Astrocyte of the cerebellum (primary cell): Measurements from ENCODE around the gene MOV10L1.

Experiments used
- DNase-seq: peaks from one replicate; pipeline ENCODE4 v3.0.0-alpha.2; 2011; ENCODE audit warnings: low read depth
- H3K4me3 ChIP-seq: 2 replicates; pipeline ENCODE4 v1.5.1; 2011; ENCODE audit warnings: mild to moderate bottlenecking, low read depth, low read length, moderate library complexity
- in situ Hi-C: cut with HindIII; loops from 2 replicates; pipeline ENCODE4 v1.10.0; 2017; ENCODE audit warnings: low sequenced_read_pairs
- TF ChIP-seq, protein P1 (sequence below): IDR thresholded peaks from 2 replicates; pipeline ENCODE4 v1.5.1; 2012; ENCODE audit warnings: low read length, low read depth, moderate library complexity, mild to moderate bottlenecking; ENCODE audit errors: missing control alignments

The MOV10L1 gene

DNA sequence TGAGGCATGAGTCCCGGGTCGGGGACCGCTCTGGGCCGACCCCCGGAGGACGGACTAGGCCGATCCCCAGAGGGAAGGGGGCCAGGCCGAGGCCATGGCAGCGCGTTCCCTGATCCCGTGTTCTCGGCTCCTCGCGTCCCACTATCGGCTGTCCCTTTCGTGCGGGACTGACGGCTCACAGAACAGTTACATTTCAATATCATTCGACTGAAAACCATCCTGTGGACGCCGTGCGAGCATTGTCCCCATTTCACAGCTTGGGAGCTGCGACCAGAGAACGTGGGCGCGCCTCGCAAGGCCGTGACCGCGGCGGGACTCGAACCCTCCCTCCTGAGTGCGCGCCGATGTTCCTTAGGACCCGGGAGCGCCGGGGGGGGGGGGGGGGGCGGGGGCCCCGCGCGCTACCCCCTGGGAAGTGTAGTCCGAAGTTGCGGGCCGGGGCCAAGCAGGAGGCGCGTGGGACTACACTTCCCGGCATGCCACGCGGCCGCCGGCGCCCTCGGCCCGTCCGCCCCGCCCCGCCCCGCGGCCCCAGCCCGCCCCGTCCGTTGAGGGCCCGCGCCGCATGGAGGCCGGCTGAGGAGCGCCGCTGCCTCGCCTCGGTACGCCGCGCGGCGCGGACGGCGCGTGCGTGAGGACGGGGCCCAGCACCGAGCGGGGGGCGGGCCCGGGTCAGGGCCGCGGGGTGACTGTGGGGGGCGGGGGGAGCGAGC, 95.7 kb downstream of the MOV10L1 start, which contains the start of gene TRABD:
TSS of gene TRABD (plus strand) at position 539 of the 713 bp plus-strand sequence. CDS start 7,148 bp downstream, outside the sequence.
- peak; percentile 59 for DNase-seq
- H3K4me3 ChIP-seq = peak within 1 kb of the TSS; percentile 59
- TF ChIP-seq, protein P1, sequence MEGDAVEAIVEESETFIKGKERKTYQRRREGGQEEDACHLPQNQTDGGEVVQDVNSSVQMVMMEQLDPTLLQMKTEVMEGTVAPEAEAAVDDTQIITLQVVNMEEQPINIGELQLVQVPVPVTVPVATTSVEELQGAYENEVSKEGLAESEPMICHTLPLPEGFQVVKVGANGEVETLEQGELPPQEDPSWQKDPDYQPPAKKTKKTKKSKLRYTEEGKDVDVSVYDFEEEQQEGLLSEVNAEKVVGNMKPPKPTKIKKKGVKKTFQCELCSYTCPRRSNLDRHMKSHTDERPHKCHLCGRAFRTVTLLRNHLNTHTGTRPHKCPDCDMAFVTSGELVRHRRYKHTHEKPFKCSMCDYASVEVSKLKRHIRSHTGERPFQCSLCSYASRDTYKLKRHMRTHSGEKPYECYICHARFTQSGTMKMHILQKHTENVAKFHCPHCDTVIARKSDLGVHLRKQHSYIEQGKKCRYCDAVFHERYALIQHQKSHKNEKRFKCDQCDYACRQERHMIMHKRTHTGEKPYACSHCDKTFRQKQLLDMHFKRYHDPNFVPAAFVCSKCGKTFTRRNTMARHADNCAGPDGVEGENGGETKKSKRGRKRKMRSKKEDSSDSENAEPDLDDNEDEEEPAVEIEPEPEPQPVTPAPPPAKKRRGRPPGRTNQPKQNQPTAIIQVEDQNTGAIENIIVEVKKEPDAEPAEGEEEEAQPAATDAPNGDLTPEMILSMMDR = no peak
- in situ Hi-C loops = no loop called here

DNA sequence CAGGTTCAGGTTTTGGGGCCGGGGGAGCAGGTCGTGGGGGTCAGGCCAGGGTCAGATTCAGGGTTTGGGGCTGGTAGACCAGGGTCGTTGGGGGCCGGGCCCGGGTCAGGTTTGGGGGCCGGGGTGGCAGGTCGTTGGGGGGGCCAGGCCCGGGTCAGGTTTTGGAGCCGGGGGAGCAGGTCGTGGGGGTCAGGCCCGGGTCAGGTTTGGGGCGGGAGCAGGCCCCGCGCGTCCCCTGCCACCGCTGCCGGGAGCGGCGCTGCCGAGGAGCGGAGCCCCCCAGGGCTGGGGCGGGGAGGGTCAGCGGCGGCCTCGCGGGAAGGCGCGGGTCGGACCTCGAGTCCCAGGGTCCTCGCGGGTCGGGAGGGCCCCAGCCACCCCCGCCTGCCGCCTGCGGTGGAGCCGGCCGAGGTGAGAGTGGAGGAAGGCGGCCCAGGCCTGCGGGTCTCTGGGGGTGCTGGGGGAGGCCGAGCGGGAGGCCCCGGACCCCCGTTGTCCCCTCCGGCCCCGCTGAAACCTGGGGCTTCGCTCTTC, 96.4 kb downstream of the MOV10L1 start:
- H3K4me3 ChIP-seq = peak overlapping the region; percentile 59
- in situ Hi-C loops = no loop called here
- DNase-seq = no peak
- TF ChIP-seq, protein P1 = no peak

DNA sequence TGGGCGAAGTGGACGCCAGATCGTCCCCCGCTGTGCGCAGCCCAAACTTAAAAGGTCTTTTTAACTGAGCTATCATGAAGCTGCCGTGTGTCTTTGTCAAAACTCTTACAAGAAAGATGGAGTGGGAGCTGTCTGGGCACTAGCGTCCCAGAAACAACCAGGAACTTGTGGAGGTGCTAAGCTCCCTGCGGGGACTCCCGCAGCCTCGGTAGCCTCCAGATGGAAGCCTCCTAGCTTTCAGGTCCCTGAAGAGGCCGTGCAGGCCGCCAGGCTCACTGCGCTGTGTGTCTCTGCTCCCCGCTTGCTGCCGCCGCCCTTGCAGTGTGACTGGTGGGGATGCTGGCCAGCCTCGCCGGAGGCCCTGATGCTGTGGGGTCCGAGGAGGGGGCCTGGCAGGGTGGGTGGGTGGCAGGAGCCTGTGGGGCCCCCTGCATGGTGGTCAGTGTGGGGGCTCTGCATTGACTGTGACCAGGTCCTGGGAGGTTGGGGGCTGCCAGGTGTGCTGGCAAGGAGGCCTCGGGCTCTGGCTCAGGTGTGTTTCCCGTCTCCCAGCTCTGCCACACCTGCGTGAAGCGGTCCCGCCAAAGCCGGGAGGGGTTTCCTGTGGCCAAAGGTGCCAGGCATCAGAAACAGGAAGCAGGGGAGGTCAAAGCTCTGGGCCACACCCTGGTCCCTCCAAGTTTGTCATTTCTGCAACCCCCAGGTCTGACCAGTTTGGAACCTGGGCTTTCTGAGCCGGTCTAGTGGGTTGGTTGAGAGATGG, 97.1 kb downstream of the MOV10L1 start:
- H3K4me3 ChIP-seq = peak overlapping the region; percentile 59
- TF ChIP-seq, protein P1 = no peak
- in situ Hi-C loops = no loop called here
- no peak for DNase-seq

DNA sequence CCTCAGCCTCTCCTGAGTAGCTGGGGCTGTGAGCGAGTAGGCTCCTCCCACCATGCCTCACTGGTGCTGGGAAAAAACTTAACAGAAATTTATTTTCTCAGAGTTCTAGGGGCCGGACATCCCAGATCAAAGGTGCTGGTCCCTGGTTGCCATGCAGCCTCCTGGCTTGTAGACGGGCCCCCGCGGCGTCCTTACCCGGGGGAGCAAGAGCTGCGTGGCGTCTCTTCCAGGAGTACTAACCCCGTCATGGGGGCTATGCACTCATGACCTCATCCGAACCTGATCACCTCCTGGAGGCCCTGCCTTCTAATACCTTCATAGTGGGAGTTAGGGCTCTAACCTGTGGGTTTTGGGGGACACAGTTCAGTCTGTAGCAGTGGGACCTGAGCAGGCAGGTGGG, 98.5 kb downstream of the MOV10L1 start:
- no peak for DNase-seq
- TF ChIP-seq, protein P1 = no peak
- in situ Hi-C loops = no loop called here
- no peak overlapping the region for H3K4me3 ChIP-seq

GRCh38 chr22:50189184-50189848, 99.5 kb downstream of the MOV10L1 start:
- TF ChIP-seq, protein P1 = no peak
- no peak overlapping the region for H3K4me3 ChIP-seq

DNA sequence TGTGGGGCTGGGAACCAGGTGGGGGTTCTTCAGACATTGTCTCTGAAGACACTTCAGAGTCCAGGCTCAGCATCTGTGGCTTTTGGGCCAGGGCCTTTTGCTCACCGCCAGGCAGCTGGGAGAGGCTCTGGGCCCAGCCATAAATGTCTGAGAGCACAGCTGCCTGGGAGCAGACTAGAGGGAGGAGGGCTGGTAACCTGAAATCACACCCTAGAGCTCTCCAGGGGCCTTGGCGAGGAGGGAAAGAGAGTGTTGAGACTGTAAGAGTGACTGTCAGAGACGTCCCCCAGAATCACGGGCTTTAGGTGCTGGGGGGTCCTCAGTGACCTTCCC, 100.0 kb downstream of the MOV10L1 start:
- peak overlapping the region; percentile 31 for H3K4me3 ChIP-seq
- TF ChIP-seq, protein P1 = no peak
- in situ Hi-C loops = no loop called here
- no peak for DNase-seq

More at GRCh38 chr22:50189184-50189848, 99.5 kb downstream of the MOV10L1 start:
- no peak for DNase-seq
- in situ Hi-C loops = no loop called here
